Suprapubic skin (tissue), 4 donors: Measurements from ENCODE around the gene ZNF846. TPM values are rescaled to one million over a fixed set of nuclear protein-coding genes. Genes with fewer than 3 reads are reported as not detected.
"Not testable (repeated sequence)": the region's sequence is repeated elsewhere in the genome, so short reads cannot be mapped to it uniquely, and the experiment has no call there.

Experiments
- DNase-seq, 2 donors: peaks; one replicate each; pipeline ENCODE4 v3.0.0-alpha.2; 2019; ENCODE audit warnings: low spot score in 2 of 2
- H3K27ac ChIP-seq: fragments of 200-600 bp; sonication (generic); one replicate; pipeline ENCODE4 v1.5.1; 2019
- H3K27me3 ChIP-seq: fragments of 200-600 bp; sonication (generic); one replicate; pipeline ENCODE4 v1.5.1; 2019
- H3K36me3 ChIP-seq: fragments of 200-600 bp; sonication (generic); one replicate; pipeline ENCODE4 v1.5.1; 2019
- H3K4me1 ChIP-seq: fragments of 200-600 bp; sonication (generic); one replicate; pipeline ENCODE4 v1.5.1; 2019
- H3K4me3 ChIP-seq: fragments of 200-600 bp; sonication (generic); one replicate; pipeline ENCODE4 v1.5.1; 2019; ENCODE audit warnings: mild to moderate bottlenecking
- H3K9me3 ChIP-seq: fragments of 200-600 bp; sonication (generic); one replicate; pipeline ENCODE4 v1.5.1; 2019
- CTCF ChIP-seq, 2 donors: fragments of 200-600 bp in 1 of 2; fragments of 450-650 bp in 1 of 2; sonication (generic) in 1 of 2; IDR thresholded peaks; one replicate each; pipeline ENCODE4 v1.5.1; 2016 to 2019; ENCODE audit warnings: antibody characterized with exemption in 2 of 2, mild to moderate bottlenecking in 1 of 2, moderate library complexity in 1 of 2
- EP300 ChIP-seq: sonication (generic); formaldehyde crosslinking; IDR thresholded peaks from one replicate; pipeline ENCODE4 v1.6.1; 2017; ENCODE audit warnings: antibody characterized with exemption
- POLR2A ChIP-seq, 2 donors: fragments of 450-650 bp; IDR thresholded peaks; one replicate each; pipeline ENCODE4 v1.6.1; 2017; ENCODE audit warnings: antibody characterized with exemption in 2 of 2, mild to moderate bottlenecking in 2 of 2, moderate library complexity in 2 of 2
- POLR2AphosphoS5 ChIP-seq, 3 donors: sonication (generic); formaldehyde crosslinking; IDR thresholded peaks; one replicate each; pipeline ENCODE4 v1.6.1; 2017; ENCODE audit warnings: antibody characterized with exemption in 3 of 3
- WGBS: methylation state at CpG from one replicate; pipeline ENCODE4 v1.1.5; 2018; 5-methylcytosine and 5-hydroxymethylcytosine counted together
- total RNA-seq, 4 donors: library from RNA; depleted of rRNA; stranded (reverse); fragments of >200 nt; gene quantifications; one replicate each; pipeline ENCODE4 v1.1.0, GENCODE V29; 2016

ZNF846 gene
- total RNA-seq, 4 donors from 2014 or later, result 6.8 to 13.5 (median 11.2) TPM

GRCh38 chr19:9729162-9729561 is 39.4 kb downstream of the ZNF846 start:
- no peaks in the 10 kb centered on the region for H3K27me3 ChIP-seq
- H3K9me3 ChIP-seq, result no peaks in the 10 kb centered on the region
- H3K36me3 ChIP-seq, result no peaks in the 10 kb centered on the region
- H3K4me1 ChIP-seq, result no peaks in the 10 kb centered on the region
- DNase-seq, result no peak
- no peak overlapping the region for H3K4me3 ChIP-seq
- no peak for TF ChIP-seq POLR2A (IDR thresholded peaks at IDR 0.05)
- no peak for TF ChIP-seq EP300
- TF ChIP-seq CTCF (IDR thresholded peaks at IDR 0.05), result no peak
- no peak for TF ChIP-seq POLR2AphosphoS5 (IDR thresholded peaks at IDR 0.05)
- H3K27ac ChIP-seq, result no peak overlapping the region
- 77% methylated on average over 4 of the region's 4 CpGs for WGBS

GRCh38 chr19:9727644-9728043 is 40.9 kb downstream of the ZNF846 start:
- no peaks in the 10 kb centered on the region for H3K9me3 ChIP-seq
- H3K27me3 ChIP-seq, result no peaks in the 10 kb centered on the region
- TF ChIP-seq EP300, result no peak
- no peak for TF ChIP-seq CTCF (IDR thresholded peaks at IDR 0.05)
- no peak for TF ChIP-seq POLR2AphosphoS5 (IDR thresholded peaks at IDR 0.05)
- no peak for TF ChIP-seq POLR2A (IDR thresholded peaks at IDR 0.05)
- H3K36me3 ChIP-seq, result no peaks in the 10 kb centered on the region
- 60% methylated on average over 1 of the region's 3 CpGs for WGBS
- DNase-seq, result no peak
- H3K4me1 ChIP-seq, result no peaks in the 10 kb centered on the region
- no peak overlapping the region for H3K4me3 ChIP-seq
- H3K27ac ChIP-seq, result no peak overlapping the region

GRCh38 chr19:9725508-9726201 is 42.9 kb downstream of the ZNF846 start:
- H3K4me3 ChIP-seq, H3K36me3 ChIP-seq, H3K27me3 ChIP-seq, H3K27ac ChIP-seq, H3K9me3 ChIP-seq, H3K4me1 ChIP-seq, DNase-seq: not testable (repeated sequence)
- 92% methylated on average over 13 of the region's 13 CpGs for WGBS

GRCh38 chr19:9724157-9724556 is 44.4 kb downstream of the ZNF846 start:
- TF ChIP-seq POLR2AphosphoS5 (IDR thresholded peaks at IDR 0.05) (no peak), POLR2A (IDR thresholded peaks at IDR 0.05) (no peak), EP300 (no peak), CTCF (IDR thresholded peaks at IDR 0.05) (no peak)
- Histone ChIP-seq H3K9me3 (no peaks in the 10 kb centered on the region), H3K27me3 (no peaks in the 10 kb centered on the region), H3K27ac (no peak overlapping the region), H3K4me1 (no peaks in the 10 kb centered on the region), H3K36me3 (no peaks in the 10 kb centered on the region), H3K4me3 (no peak overlapping the region)
- DNase-seq, result no peak
- WGBS, result 90% methylated on average over 4 of the region's 4 CpGs

GRCh38 chr19:9721861-9722260 is 46.7 kb downstream of the ZNF846 start:
- H3K9me3 ChIP-seq, result no peaks in the 10 kb centered on the region
- no peaks in the 10 kb centered on the region for H3K4me1 ChIP-seq
- no peak for DNase-seq
- no peak for TF ChIP-seq POLR2AphosphoS5 (IDR thresholded peaks at IDR 0.05)
- no peak for TF ChIP-seq CTCF (IDR thresholded peaks at IDR 0.05)
- TF ChIP-seq EP300, result no peak
- TF ChIP-seq POLR2A (IDR thresholded peaks at IDR 0.05), result no peak
- no peak overlapping the region for H3K27ac ChIP-seq
- no peaks in the 10 kb centered on the region for H3K36me3 ChIP-seq
- no peaks in the 10 kb centered on the region for H3K27me3 ChIP-seq
- 21% methylated on average over 6 of the region's 6 CpGs for WGBS
- H3K4me3 ChIP-seq, result no peak overlapping the region

- H3K4me1 ChIP-seq, result no peaks in the 10 kb centered on the region
- no peaks in the 10 kb centered on the region for H3K27me3 ChIP-seq
- TF ChIP-seq EP300, result no peak
- no peak for TF ChIP-seq POLR2A (IDR thresholded peaks at IDR 0.05)
- TF ChIP-seq POLR2AphosphoS5 (IDR thresholded peaks at IDR 0.05), result no peak
- TF ChIP-seq CTCF (IDR thresholded peaks at IDR 0.05), result no peak
- H3K4me3 ChIP-seq, result no peak overlapping the region
- no peak for DNase-seq
- no peaks in the 10 kb centered on the region for H3K9me3 ChIP-seq
- 70% methylated on average over 4 of the region's 4 CpGs for WGBS
- H3K27ac ChIP-seq, result no peak overlapping the region
- no peaks in the 10 kb centered on the region for H3K36me3 ChIP-seq
These were observed 48.0 kb downstream of the ZNF846 start for GRCh38 chr19:9720541-9720940.
